ENCODE measurements around the gene GPR132. TPM values are rescaled to one million over a fixed set of nuclear protein-coding genes. Genes with fewer than 3 reads are reported as not detected.

Gene GPR132
- total RNA-seq, 1 donor from 2014 or later: not detected

DNA sequence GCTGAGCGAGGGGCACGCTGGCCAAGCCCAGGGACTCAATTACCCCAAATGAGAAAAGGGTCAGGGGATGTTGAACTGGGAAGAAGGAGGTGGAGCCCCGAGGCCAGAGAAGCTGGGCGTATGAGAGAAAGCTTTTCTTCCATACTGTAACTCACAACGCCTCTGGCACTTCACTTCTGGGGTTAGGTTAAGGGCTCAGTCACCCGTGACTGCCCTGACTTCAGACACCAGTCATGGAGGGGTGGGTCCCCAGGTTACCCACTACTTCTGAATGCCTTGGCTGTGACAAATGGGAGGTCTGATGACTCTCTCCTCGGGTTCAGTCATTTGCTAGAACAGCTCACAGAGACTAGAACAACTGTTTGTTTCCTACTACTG, 5.5 kb upstream of the GPR132 start:
- FAIRE-seq: peak; percentile 28
- DNase-seq (ENCODE audit: low read depth): no peak
- H3K4me3 ChIP-seq (ENCODE audit: low read depth, low read length): no peak overlapping the region
- TF ChIP-seq CTCF (IDR thresholded peaks at IDR 0.05; ENCODE audit: insufficient read depth, low read length, severe bottlenecking): no peak
- H3K27me3 ChIP-seq (ENCODE audit: control insufficient read depth, insufficient read depth, low read length): peaks cover 7% of the 10 kb centered on the region
- no peaks in the 10 kb centered on the region for H3K36me3 ChIP-seq (ENCODE audit: control insufficient read depth, insufficient read depth, low read length)

DNA sequence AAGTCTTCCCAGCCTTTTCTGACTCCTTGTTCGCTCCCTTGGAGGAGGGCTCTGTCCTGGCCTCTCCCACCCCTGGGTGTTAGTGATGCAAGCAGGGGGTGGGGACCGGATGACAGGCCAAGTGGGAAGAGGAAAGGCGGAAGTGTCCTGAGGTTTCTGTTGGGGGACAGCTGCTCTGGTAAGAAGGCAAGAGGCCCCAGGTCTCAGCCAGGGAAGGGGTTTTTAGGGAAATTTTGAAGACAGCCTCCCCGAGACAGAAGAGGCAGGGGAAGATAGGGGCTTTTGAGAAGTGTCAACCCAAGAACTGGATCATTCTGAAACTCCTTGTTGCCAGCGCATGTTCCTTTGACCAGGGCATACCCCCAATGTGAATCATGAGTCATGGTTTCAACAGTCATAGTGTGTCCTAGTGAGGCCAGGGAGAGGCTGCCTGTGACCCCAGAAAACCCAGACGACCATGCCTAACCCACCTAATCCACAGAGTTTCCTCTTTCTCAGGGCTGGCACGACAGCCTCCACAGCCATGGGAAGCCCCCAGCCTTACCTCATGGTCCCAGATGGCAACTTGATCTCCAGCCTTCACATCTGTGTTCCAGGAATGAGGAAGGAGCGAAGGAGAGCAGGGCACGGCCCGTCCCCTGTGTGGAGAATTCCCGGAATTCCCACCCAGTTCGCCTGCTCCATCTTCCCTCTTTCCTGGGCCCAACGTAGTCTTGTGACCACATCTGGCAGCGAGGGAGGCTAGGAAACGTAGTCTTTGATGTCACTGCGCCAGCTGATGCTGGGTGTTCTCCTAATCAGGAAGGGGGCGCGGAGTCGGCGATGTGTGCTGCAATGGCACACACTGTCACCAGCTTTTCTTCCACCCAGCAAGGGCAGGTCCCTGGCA, 4.9 kb upstream of the GPR132 start:
- FAIRE-seq (no peak), DNase-seq (ENCODE audit: low read depth) (no peak)
- peaks cover 5% of the 10 kb centered on the region for H3K27me3 ChIP-seq (ENCODE audit: control insufficient read depth, insufficient read depth, low read length)
- no peak for TF ChIP-seq CTCF (IDR thresholded peaks at IDR 0.05; ENCODE audit: insufficient read depth, low read length, severe bottlenecking)
- H3K4me3 ChIP-seq (ENCODE audit: low read depth, low read length): no peak overlapping the region
- no peaks in the 10 kb centered on the region for H3K36me3 ChIP-seq (ENCODE audit: control insufficient read depth, insufficient read depth, low read length)

GRCh38 chr14:105069522-105069870, 4.3 kb upstream of the GPR132 start:
- DNase-seq (ENCODE audit: low read depth): no peak
- TF ChIP-seq CTCF (IDR thresholded peaks at IDR 0.05; ENCODE audit: insufficient read depth, low read length, severe bottlenecking): no peak
- Histone ChIP-seq H3K36me3 (ENCODE audit: control insufficient read depth, insufficient read depth, low read length) (no peaks in the 10 kb centered on the region), H3K27me3 (ENCODE audit: control insufficient read depth, insufficient read depth, low read length) (peaks cover 5% of the 10 kb centered on the region), H3K4me3 (ENCODE audit: low read depth, low read length) (no peak overlapping the region)
- FAIRE-seq: no peak

DNA sequence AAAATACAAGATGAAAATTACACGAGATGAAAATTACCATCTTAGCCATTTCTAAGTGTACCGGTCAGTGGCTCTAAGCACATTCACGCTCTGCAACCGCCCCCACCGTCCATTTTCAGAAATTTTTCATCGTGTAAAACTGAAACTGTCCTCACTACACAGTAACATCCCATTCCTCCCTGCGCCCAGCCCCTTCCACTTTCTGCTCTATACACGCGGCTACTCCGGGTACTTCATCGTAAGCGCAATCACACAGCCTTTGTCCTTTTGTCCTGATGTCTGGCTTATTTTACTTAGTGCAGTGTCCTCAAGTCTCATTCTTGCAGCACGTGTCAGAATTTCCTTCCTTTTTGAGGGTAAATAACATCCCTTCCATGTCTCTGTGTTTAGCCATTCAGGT, 3.6 kb upstream of the GPR132 start:
- no peak overlapping the region for H3K4me3 ChIP-seq (ENCODE audit: low read depth, low read length)
- DNase-seq (ENCODE audit: low read depth) (no peak), FAIRE-seq (no peak)
- TF ChIP-seq CTCF (IDR thresholded peaks at IDR 0.05; ENCODE audit: insufficient read depth, low read length, severe bottlenecking): no peak
- peaks cover 3% of the 10 kb centered on the region for H3K27me3 ChIP-seq (ENCODE audit: control insufficient read depth, insufficient read depth, low read length)
- H3K36me3 ChIP-seq (ENCODE audit: control insufficient read depth, insufficient read depth, low read length): no peaks in the 10 kb centered on the region

DNA sequence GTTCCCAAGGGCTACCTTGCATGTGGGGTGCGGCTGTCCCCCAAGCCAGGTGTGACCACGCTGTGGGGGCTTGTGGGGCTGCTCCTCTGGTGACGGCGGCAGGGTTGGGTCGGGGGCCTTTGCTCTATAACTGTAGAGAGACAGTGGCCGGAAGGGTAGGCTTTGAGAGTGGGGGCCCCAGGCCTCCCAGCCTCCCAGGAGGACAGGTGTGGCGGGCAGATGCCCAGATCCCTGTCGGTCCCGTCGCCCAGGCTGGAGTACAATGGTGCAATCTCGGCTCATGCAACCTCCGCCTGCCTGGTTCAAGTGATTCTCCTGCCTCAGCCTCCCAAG, 2.7 kb upstream of the GPR132 start:
- Histone ChIP-seq H3K36me3 (ENCODE audit: control insufficient read depth, insufficient read depth, low read length) (no peaks in the 10 kb centered on the region), H3K27me3 (ENCODE audit: control insufficient read depth, insufficient read depth, low read length) (no peaks in the 10 kb centered on the region), H3K4me3 (ENCODE audit: low read depth, low read length) (no peak overlapping the region)
- DNase-seq (ENCODE audit: low read depth) (no peak), FAIRE-seq (no peak)
- no peak for TF ChIP-seq CTCF (IDR thresholded peaks at IDR 0.05; ENCODE audit: insufficient read depth, low read length, severe bottlenecking)
